NOMO-1 treated with dmso at 0.1 percent for 144 hours (cell line): ENCODE results near the gene CD6.

Experiments
- DNase-seq: peaks from one replicate; lab custom pipeline; 2025; ENCODE audit not compliant: unreplicated experiment; lab: John Stamatoyannopoulos, UW

Gene CD6, protein sequence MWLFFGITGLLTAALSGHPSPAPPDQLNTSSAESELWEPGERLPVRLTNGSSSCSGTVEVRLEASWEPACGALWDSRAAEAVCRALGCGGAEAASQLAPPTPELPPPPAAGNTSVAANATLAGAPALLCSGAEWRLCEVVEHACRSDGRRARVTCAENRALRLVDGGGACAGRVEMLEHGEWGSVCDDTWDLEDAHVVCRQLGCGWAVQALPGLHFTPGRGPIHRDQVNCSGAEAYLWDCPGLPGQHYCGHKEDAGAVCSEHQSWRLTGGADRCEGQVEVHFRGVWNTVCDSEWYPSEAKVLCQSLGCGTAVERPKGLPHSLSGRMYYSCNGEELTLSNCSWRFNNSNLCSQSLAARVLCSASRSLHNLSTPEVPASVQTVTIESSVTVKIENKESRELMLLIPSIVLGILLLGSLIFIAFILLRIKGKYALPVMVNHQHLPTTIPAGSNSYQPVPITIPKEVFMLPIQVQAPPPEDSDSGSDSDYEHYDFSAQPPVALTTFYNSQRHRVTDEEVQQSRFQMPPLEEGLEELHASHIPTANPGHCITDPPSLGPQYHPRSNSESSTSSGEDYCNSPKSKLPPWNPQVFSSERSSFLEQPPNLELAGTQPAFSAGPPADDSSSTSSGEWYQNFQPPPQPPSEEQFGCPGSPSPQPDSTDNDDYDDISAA

DNA sequence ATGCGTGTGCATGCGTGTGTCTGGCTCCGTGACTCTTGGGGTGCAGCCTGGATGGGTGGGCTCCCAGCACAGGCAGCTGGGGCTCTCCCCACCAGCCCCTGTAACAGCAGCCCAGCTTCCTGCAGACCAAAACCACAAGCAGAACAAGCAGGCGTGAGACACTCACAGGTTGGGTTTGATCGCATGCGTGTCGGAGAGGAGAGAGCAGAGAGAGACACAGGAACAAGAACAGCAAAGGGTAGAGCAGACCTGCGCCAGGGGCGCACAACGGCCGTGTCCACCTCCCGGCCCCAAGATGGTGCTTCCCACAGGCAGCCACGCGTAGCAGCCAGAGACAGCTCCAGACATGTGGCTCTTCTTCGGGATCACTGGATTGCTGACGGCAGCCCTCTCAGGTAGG is at the start of gene CD6:
Gene CD6 (plus strand): TSS at position 161 of the 400 bp plus-strand sequence. CDS start 186 bp downstream, at position 347.
- no peak for DNase-seq

DNA sequence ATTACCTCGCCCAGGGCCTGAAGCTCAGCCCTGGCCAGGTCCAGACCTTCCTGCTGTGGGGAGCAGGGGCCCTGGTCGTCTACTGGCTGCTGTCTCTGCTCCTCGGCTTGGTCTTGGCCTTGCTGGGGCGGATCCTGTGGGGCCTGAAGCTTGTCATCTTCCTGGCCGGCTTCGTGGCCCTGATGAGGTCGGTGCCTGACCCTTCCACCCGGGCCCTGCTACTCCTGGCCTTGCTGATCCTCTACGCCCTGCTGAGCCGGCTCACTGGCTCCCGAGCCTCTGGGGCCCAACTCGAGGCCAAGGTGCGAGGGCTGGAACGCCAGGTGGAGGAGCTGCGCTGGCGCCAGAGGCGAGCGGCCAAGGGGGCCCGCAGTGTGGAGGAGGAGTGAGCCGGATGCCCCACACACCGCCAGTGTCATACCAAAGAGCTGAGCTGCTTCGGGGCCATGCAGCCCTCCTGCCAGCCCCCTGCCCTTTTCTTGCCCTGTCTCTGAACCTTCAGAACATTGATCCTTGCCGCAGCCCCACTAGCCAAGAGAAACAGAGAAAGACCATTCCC is 49.6 kb upstream of the CD6 start:
- DNase-seq: no peak

DNA sequence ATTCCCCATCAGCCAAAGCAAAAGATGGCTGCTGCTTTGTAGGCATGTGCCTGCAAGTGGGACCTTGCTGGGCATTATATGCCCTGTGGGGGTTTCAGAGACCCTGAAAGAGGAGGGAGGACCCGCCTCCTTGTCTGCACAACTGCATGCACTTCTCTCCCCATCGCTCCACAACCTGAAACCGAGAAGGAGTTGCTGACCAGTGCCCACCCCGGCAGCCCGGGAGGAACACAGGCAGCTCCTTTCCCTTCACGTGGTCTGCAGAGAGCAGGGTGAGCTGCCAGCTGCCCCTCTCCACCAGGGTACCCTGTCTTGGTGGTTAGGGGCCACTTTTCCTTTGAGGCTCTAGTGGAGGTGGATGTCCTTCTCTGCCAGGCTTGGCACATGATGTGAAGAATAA is 48.6 kb upstream of the CD6 start:
- no peak for DNase-seq

DNA sequence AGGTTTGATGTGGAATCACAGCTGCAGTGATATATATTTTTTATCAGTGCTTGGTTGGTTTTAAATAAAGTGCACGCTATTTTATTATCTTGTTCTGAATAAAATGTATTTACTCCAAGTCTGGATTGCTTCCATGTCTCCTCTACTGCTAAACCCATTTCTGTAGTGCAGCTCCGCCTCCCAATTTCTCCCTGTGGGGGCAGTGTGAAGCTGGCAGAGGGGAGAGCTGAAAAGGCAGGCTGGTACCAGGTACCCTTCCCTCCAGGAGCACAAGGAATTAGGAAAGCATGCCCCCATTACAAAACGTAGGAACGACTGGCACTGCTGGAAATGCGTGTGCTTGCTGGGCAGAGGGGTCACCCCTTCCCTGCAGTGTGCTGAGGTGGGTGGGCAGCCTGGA is 48.2 kb upstream of the CD6 start:
- no peak for DNase-seq

DNA sequence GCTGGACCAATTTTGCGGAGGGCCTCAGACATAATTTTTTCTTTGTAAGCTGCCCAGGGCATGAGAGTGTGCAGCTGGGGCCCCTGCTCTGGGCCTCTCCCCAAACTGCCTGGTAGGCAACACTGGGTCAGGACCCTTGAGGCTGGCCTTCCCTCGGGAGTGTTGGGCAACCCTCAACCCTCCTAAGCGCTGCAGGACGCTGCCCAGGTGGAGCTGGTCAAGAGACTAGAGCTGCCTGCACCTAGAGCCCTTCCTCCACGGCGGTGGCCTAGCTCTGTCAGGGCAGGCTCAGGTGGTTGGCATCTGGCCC is 47.7 kb upstream of the CD6 start:
- DNase-seq: no peak

DNA sequence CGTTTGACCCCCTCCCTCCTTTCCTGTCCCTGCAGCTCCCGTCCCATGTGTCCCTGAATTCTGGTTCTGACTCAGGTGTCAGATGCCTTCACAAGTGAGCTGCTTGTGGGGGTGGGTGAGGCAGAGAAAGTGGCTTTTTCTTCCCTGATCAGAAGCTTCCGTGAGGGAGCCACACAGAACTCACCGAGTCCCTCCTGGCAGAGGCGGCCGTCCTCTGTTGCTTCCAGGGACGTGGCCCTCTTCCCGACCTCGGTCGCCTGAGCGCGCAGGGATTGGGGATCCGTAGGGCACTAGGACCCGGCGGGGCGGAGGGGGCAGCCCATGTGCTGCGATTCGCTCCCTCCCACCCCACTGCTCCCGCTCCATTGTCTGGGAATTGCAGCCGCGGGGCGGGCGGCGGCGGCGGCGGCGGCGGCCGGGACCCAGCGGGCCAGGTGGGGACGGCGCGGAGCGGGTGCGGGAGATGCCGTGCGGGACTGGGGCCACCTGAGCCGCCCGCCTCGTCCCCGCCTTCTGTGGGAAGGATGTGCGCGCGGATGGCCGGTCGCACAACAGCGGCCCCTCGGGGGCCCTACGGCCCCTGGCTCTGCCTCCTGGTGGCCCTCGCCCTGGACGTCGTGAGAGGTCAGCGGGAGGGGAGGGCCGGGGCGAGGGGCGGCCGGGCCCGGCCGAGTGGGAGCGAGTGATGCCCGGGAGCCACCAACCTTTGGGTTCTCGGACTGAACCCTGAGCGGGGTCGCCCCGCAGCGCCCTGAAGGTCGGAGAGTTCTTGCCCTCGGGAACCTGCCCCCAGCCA is 47.2 kb upstream of the CD6 start, which contains the start of gene TMEM132A:
Gene TMEM132A (plus strand): TSS at position 351 of the 796 bp plus-strand sequence. CDS start 174 bp downstream, at position 525.
- no peak for DNase-seq

DNA sequence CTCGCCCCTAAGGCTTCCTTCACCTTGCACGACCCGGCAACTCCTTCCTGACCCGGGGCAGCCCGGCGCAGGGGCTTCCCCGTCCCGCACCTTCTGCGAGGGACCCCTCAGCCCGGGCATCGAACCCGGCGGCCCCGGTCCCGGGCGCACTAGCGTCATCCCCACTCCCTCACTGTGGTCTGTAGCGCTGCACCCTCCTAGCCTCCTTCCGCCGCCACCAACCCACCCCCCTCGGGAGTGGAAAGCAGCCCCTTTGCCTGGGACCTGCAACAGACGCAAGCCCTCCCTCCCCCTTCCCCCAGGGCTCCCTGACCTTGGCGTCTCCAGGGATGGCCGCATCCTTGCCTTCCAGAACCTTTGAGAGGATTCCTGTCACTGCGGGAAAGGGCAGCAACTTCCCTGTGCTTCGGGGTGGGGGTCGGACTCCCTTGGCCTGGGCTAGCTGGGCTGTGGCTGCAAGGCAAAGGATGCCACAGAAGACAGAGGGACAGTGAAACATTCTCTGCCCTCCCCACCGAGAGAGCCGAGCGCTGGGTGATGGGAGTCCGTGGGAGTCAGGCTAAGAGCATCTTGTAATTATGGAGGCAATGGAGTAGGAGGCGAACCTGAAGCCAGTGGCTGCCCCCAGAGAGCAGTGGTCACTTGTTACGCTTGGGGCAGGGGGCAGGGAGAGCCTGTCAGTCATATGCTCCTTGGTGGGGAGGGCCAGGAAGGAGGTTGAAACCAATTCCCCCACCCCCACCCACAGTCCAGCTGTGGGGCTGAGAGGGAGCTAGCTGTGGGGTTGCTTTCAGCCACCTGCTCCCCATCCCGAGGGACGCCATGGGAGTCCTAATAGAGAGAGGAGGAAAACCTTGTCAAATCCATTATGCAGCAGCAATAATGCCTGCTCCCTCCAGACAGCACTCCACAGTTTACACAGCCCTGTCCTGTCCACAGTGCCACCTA is 46.3 kb upstream of the CD6 start:
- no peak for DNase-seq

DNA sequence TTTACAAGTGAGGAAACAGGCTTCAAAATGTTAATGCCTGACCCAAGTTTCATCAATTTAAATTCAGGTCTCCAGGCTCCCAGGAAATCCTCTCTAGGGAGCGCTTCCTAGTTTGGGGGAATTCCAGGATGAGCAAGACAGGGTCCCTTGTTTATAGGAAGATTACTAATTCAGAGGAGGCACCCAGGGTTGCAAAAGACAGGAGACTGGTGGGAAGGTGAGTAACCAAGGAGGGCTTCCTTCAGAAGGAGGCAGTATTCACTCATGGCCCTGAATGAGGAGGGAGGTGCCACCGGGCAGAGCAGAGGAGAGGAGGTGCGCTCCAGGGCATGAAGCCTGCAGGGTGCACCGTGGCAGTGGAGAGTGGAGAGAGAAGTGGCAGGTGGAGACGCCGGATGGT is 45.6 kb upstream of the CD6 start:
- DNase-seq: no peak

DNA sequence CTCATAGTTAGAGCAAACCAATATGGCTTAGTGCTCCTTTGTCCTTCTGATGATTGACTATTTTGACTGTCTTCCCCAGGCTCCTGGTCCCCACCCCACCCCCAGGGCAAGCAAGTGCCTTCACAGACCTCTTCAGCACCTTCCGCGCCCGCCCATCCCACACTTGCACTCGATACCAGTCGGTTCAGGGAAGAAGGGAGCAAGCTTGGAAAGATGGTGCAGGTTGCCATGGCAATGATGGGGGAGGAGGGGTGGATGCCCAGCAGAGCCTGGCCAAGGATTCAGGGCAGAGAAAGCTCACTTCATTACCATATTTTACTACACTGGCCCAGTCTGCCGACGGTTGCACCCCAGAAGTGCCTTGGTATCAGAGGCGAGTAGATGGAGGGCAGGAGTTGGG is 45.0 kb upstream of the CD6 start:
- no peak for DNase-seq

DNA sequence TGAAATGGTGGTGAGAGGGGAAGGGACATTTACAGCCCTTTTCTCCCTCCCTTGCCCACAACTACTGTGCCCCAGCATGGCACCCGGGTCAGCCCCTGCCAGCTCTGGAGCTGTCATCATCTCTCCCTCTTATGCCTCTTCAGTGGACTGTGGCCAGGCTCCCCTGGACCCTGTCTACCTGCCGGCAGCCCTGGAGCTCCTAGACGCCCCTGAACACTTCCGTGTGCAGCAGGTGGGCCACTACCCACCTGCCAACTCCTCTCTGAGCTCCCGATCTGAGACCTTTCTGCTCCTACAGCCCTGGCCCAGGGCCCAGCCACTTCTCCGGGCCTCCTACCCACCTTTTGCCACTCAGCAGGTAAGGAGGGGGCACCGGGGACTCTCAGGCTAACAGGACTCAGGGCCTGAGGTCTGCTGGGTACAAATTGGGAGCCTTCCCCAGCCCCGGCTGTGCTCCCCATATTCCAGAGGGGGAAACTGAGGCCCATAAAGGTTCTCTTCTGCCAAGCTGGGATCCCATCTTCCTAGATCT is 44.4 kb upstream of the CD6 start:
- DNase-seq: no peak

DNA sequence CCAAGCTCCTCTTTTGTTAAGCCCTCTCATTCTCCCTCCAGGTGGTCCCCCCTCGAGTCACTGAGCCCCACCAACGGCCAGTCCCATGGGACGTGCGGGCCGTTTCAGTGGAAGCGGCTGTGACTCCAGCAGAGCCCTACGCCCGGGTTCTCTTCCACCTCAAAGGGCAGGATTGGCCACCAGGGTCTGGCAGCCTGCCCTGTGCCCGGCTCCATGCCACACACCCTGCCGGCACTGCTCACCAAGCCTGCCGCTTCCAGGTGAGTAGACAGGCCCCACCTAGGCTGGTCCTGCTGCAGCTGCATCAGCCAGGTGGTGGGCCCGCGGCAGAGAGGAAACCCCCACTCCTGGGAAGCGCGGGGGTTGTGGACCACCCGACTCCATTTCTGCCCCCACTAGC is 43.9 kb upstream of the CD6 start:
- DNase-seq: no peak

DNA sequence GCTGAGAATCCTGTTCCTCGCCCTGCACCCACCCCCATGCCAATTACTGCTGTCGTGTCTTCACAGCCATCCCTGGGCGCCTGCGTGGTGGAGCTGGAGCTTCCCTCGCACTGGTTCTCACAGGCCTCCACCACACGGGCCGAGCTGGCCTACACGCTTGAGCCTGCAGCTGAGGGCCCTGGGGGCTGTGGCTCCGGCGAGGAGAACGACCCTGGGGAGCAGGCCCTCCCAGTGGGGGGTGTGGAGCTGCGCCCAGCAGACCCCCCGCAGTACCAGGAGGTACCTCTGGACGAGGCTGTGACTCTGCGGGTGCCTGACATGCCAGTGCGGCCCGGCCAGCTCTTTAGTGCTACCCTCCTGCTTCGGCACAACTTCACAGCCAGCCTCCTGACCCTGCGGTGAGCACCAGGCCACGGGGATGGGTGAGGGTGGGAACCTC is 42.9 kb upstream of the CD6 start:
- DNase-seq: no peak

DNA sequence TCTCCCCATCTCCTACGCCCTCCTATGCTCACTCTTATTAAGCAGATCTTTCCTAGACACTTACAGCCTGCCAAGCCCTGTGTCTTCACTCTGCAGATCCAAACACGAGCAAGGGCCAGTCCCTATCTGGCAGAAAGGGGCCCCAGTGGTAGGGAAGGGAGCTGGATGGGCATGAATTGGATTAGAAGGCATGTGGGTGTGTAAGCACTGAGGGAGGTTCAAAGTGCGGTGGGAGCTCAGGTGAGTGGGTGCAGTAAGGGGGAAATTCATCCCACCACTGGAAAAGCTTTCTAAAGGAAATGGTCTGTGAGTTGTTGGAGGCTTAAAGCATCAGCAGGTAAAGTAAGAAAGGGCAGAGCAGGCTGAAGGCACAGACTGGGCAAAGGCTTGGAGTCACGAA is 41.7 kb upstream of the CD6 start:
- DNase-seq: no peak

DNA sequence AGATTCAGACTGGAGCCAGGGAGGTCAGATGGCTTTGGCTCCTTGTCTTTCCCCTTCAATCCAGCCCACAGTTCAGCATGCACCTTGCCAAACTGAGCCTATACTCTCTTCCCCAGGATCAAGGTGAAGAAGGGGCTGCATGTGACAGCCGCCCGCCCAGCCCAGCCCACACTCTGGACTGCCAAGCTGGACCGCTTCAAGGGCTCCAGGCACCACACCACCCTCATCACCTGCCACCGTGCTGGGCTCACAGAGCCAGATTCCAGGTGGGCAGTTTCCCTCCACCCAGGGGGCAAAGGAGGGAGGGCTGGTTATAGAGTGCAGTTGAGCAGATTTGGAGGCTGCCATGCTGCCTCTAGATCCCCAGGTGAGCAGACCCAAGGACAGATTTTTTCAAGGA is 41.1 kb upstream of the CD6 start:
- DNase-seq: no peak

DNA sequence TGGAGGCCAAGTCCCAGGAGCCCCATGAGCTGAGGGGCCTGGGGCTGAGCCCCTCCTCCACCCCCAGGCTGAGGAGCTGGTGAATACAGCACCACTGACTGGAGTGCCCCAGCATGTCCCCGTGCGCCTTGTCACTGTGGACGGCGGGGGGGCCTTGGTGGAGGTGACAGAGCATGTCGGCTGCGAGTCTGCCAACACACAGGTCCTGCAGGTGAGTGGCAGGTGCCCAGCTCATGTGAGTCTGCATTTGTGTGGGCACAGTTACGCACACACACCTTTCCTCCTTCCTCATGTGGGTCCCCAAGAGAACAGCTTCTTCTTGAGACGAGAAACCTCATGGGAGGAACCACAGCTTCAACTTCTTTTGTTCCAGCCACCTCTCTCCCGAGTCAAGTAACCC is 39.6 kb upstream of the CD6 start:
- DNase-seq: no peak

DNA sequence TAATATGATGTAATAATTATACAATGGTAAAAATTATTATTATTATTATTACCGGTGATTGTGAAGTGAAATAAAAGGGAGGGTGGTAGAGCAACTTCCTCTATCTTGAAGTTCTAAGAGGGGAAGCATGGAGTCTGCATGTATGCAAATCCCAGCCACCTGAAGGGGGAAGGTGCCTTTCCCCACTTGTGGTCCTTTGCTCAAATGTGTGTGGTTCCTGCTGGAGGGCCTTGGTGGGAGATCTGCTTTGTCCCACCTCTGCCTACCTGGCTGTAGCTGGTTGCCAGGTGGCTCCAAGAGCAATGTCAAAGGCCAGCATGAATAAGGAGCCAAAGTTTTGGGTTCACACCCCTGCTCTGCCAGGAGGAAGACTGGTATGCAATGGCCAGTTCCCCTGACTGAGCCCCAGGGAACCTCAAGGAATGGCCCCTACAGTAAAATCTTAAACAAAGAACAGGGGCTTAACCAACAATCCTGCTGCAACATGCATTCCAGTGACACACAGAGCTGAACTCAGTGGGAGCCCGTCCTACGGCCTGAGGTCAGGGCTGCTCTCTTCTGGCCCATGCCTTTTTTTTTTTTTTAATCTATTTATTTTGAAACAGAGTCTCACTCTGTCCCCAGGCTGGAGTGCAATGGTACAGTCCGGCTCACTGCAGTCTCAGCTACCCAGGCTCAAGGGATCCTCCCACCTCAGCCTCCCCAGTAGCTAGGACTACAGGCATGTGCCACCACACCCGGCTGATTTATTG is 38.7 kb upstream of the CD6 start:
- no peak for DNase-seq

DNA sequence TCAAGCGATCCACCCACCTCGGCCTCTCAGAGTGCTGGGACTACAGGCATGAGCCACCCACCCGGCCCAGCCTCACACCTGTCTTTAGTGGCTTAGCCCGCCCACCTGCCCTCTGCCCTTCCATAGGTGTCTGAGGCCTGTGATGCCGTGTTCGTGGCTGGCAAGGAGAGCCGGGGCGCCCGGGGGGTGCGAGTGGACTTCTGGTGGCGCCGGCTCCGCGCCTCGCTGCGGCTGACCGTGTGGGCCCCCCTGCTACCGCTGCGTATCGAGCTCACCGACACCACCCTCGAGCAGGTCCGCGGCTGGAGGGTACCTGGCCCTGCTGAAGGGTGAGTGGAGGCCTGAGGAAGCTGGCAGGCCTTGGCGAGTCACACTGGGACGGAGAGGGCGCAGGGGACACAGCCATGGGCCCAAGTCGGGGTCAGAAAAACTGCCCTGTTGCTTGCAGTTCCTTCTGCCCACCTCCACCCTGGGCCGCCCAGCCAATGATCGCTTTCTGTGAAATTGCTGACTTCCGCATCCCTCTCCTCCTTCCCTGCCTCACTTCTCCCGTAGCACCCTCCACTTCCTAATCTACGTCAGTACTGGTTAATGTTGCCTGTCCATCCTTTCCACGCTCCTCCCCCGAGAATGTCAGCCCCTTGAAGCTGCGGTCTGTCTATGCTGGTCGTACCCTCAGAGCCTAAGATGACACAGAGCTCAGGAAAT is 37.9 kb upstream of the CD6 start:
- no peak for DNase-seq

DNA sequence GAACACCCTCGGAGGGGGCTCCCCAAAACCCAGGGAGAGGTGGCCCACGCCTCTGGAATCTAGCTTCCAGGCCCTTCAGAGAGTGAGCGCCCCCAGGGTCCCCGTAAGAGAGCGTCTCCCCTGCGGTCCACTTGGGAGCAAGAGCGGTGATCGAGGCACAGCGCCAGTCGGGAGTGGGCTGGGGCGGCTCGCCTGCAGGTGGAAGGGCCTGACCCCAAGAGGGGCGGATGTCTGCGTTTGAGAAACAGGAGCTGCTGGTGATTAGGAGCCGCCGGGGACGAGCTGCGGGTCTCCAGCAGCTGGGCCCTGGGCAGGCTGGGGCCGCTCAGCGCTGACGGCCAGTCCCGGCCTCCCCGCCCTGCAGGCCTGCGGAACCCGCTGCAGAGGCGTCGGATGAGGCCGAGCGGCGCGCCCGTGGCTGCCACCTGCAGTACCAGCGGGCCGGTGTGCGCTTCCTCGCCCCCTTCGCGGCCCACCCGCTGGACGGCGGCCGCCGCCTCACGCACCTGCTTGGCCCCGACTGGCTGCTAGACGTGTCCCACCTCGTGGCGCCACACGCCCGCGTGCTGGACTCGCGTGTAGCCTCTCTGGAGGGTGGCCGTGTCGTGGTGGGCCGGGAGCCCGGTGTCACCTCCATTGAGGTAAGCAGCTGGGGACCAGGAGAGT is 37.2 kb upstream of the CD6 start:
- no peak for DNase-seq
